Liver (tissue), 9 donors: ENCODE results near the gene OR2T10. TPM values are rescaled to one million over a fixed set of nuclear protein-coding genes. Genes with fewer than 3 reads are reported as not detected.
"Not testable (repeated sequence)": the region's sequence is repeated elsewhere in the genome, so short reads cannot be mapped to it uniquely, and the experiment has no call there.

Source experiments
- DNase-seq: peaks from one replicate; pipeline ENCODE4 v3.0.0-alpha.2; 2017; ENCODE audit warnings: low spot score
- H3K27ac ChIP-seq, 2 donors: one replicate each; pipeline ENCODE4 v1.7.0; 2013; ENCODE audit warnings: inconsistent platforms in 2 of 2, low read length in 2 of 2, control low read depth in 1 of 2, low read depth in 1 of 2, mild to moderate bottlenecking in 1 of 2
- H3K27me3 ChIP-seq, 4 donors: one replicate each; pipeline versions ENCODE4 v1.6.1 to v1.7.0; 2013; ENCODE audit warnings: low read length in 3 of 4, inconsistent platforms in 1 of 4, mild to moderate bottlenecking in 1 of 4, moderate library complexity in 1 of 4; ENCODE audit not compliant: control insufficient read depth in 4 of 4, insufficient read depth in 4 of 4
- H3K36me3 ChIP-seq, 4 donors: one replicate each; pipeline versions ENCODE4 v1.6.1 to v1.7.0; 2013; ENCODE audit warnings: low read length in 3 of 4, mild to moderate bottlenecking in 3 of 4, low read depth in 1 of 4, moderate library complexity in 1 of 4; ENCODE audit not compliant: control insufficient read depth in 4 of 4, insufficient read depth in 3 of 4
- H3K4me1 ChIP-seq, 4 donors: one replicate each; pipeline versions ENCODE4 v1.6.1 to v1.7.0; 2013; ENCODE audit warnings: low read length in 3 of 4, mild to moderate bottlenecking in 3 of 4, moderate library complexity in 1 of 4; ENCODE audit not compliant: control insufficient read depth in 4 of 4, insufficient read depth in 4 of 4
- H3K4me3 ChIP-seq, 3 donors: one replicate each; pipeline versions ENCODE4 v1.6.1 to v1.7.0; 2013; ENCODE audit warnings: low read length in 3 of 3, control low read depth in 1 of 3, low read depth in 1 of 3, mild to moderate bottlenecking in 1 of 3
- H3K9ac ChIP-seq, 2 donors: one replicate each; pipeline ENCODE4 v1.7.0; 2013; ENCODE audit warnings: low read length in 2 of 2, mild to moderate bottlenecking in 2 of 2, moderate library complexity in 2 of 2, control low read depth in 1 of 2, low read depth in 1 of 2
- H3K9me3 ChIP-seq, 4 donors: one replicate each; pipeline versions ENCODE4 v1.6.1 to v1.7.0; 2013; ENCODE audit warnings: low read length in 3 of 4; ENCODE audit not compliant: control insufficient read depth in 4 of 4
- FOXA1 ChIP-seq: IDR thresholded peaks from 2 replicates; pipeline ENCODE4 v1.6.1; 2016; ENCODE audit warnings: antibody characterized with exemption
- GABPA ChIP-seq, 2 donors: IDR thresholded peaks in 1 of 2; conservative IDR thresholded peaks in 1 of 2; 2 replicates each; pipeline ENCODE4 v1.6.1; 2016; ENCODE audit warnings: antibody characterized with exemption in 2 of 2, mild to moderate bottlenecking in 1 of 2, moderate library complexity in 1 of 2
- MAX ChIP-seq: IDR thresholded peaks from 2 replicates; pipeline ENCODE4 v1.6.1; 2016; ENCODE audit warnings: antibody characterized with exemption
- RXRA ChIP-seq, 2 donors: IDR thresholded peaks; 2 replicates each; pipeline ENCODE4 v1.6.1; 2017 to 2018; ENCODE audit warnings: antibody characterized with exemption in 2 of 2, mild to moderate bottlenecking in 1 of 2
- SP1 ChIP-seq: IDR thresholded peaks from 2 replicates; pipeline ENCODE4 v1.6.1; 2018; ENCODE audit warnings: antibody characterized with exemption, mild to moderate bottlenecking
- WGBS: extraction: QIAGEN DNeasy Blood & Tissue Kit; methylation state at CpG from one replicate; pipeline ENCODE4 v1.1.7; 2013; 5-methylcytosine and 5-hydroxymethylcytosine counted together
- polyA plus RNA-seq, 2 donors: library from polyadenylated mRNA; stranded (reverse) in 1 of 2; unstranded in 1 of 2; fragments of 200-250 nt in 1 of 2; fragments of >200 nt in 1 of 2; fragmentation: Nextera tagmentation in 1 of 2; extraction: Ambion mirVana in 1 of 2; gene quantifications; one replicate each; pipeline versions ENCODE4 v1.2.1 to v1.2.3, GENCODE V29; 2013 to 2015
- total RNA-seq, 2 donors: library from RNA; depleted of rRNA; stranded (reverse); fragments of >200 nt; gene quantifications; one replicate each; pipeline ENCODE4 v1.2.3, GENCODE V29; 2014
- donor health status: healthy.
- donor health status: healthy.
- donor health status: healthy.
- donor health status: healthy.
- donor health status: healthy.

Gene OR2T10
- total RNA-seq, result not detected
- polyA plus RNA-seq, result not detected

GRCh38 chr1:248597589-248597988, at the start of gene OR2T10:
Gene OR2T10 (minus strand): TSS chr1:248597700. CDS start chr1:248593768, 3,932 bp downstream.
- WGBS, result 82% methylated on average over 6 of the region's 6 CpGs
- H3K4me1 ChIP-seq, result no peaks in the 10 kb centered on the region
- no peak for DNase-seq
- peaks cover 0 to 5% (median 0%) of the 10 kb centered on the region in 4 donors for H3K27me3 ChIP-seq
- no peak for TF ChIP-seq GABPA (IDR thresholded peaks at IDR 0.05 in 1 of 2, conservative IDR thresholded peaks at IDR 0.05 in 1 of 2)
- TF ChIP-seq RXRA (IDR thresholded peaks at IDR 0.05), result no peak
- TF ChIP-seq SP1, result no peak
- no peak for TF ChIP-seq MAX
- no peak for TF ChIP-seq FOXA1
- no peak within 1 kb of the TSS for H3K4me3 ChIP-seq
- no peaks in the 10 kb centered on the region for H3K9me3 ChIP-seq
- no peak within 1 kb of the TSS for H3K27ac ChIP-seq
- H3K9ac ChIP-seq, result no peak within 1 kb of the TSS
- no peaks in the 10 kb centered on the region for H3K36me3 ChIP-seq

- not testable (repeated sequence) for H3K27me3 ChIP-seq, H3K9me3 ChIP-seq, H3K36me3 ChIP-seq, DNase-seq, H3K4me1 ChIP-seq, H3K4me3 ChIP-seq, H3K9ac ChIP-seq, H3K27ac ChIP-seq
- 94% methylated on average over 1 of the region's 3 CpGs for WGBS
These were observed 47.7 kb upstream of the OR2T10 start, which contains the start of gene OR2T35 for GRCh38 chr1:248645178-248645577. Gene OR2T35 (minus strand): TSS chr1:248645278. CDS start chr1:248639258, 6,020 bp downstream.

DNA sequence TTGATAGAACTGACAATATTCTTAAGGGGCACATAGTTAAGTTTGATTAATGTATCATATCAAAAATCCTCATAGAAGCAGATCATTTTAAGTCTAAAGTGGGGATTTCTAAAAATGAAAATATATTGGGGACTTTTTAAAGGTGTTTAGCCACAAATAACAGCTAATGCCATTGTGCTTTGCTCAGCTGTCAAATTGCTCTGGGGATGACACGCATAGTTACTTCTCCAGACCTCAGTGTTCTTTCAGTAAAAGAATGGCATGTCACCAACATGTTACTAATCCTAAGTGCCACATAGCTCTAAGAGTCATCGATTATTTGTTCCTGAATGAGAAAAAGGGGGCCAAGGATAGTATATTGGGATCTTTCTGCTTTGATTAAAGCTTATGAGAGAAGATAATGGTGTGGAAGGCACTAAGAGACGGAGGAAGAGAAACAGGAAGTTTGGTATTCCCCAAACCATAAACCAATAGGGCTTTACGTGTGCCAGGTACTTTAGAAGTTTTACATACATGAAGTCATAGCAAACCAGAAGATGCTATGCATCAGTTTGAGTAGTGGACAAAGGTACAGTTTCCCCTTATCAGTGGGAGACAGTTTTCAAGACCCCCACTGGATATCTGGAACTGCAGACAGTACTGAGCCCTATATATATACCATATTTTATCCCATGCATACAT, 45.6 kb upstream of the OR2T10 start:
- not testable (repeated sequence) for H3K27me3 ChIP-seq, H3K27ac ChIP-seq, H3K9me3 ChIP-seq, H3K9ac ChIP-seq, H3K4me1 ChIP-seq, H3K4me3 ChIP-seq, DNase-seq, H3K36me3 ChIP-seq
- no CpG with 5 or more reads among the region's 4 CpGs for WGBS

GRCh38 chr1:248641583-248641982, 44.1 kb upstream of the OR2T10 start:
- not testable (repeated sequence) for H3K9me3 ChIP-seq, H3K4me1 ChIP-seq, DNase-seq, H3K36me3 ChIP-seq, H3K9ac ChIP-seq, H3K4me3 ChIP-seq, H3K27me3 ChIP-seq, H3K27ac ChIP-seq
- no CpG with 5 or more reads among the region's 5 CpGs for WGBS

DNA sequence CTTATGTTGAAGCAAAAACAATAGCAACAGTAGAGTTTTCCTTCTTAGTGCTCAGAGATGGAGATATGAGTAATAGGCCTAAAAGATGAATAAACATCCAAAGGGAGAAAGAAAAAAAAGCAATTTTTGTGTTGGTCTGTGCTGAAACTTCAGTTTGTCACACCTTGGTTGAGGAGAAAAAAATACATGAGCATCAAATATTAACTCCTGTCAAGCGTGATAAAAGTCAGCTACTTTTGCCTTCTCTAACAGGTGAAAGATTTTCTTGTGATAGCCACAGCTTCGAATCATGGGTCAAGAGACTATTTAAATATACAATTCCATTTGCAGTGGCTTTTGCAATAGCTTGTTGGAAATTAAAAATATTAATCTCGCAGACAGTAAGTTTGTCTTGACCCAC, 43.4 kb upstream of the OR2T10 start:
- H3K27ac ChIP-seq, H3K4me3 ChIP-seq, H3K9ac ChIP-seq, DNase-seq, H3K36me3 ChIP-seq, H3K9me3 ChIP-seq, H3K4me1 ChIP-seq, H3K27me3 ChIP-seq: not testable (repeated sequence)
- WGBS, result no CpG with 5 or more reads among the region's 3 CpGs

DNA sequence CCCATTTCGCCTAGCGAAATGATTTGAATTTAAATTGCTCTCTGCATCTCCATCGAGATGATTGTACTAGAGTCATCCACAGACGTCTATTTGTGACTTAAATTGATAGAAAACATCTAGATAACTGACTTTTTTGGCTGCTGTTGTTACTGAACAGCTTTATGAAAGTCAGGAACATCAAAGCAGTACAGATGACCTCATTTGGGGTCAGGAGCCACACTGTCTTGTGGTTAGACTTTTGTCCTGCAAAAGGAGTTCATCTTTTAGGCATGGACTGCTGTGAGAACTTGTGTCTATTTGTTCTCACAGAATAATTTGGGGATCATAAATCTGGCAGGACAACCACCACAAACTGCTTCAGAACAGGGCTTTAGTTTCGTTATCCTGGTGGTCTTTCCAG, 42.2 kb upstream of the OR2T10 start:
- H3K4me3 ChIP-seq, H3K4me1 ChIP-seq, H3K27ac ChIP-seq, DNase-seq, H3K9me3 ChIP-seq, H3K9ac ChIP-seq, H3K27me3 ChIP-seq, H3K36me3 ChIP-seq: not testable (repeated sequence)
- no CpG with 5 or more reads among the region's 5 CpGs for WGBS

- whole genome bisulfite sequencing, result 18% methylated on average over 2 of the region's 5 CpGs
- not testable (repeated sequence) for H3K4me1 ChIP-seq, H3K9me3 ChIP-seq, DNase-seq, H3K36me3 ChIP-seq, H3K27ac ChIP-seq, H3K27me3 ChIP-seq, H3K4me3 ChIP-seq, H3K9ac ChIP-seq
These were observed 39.1 kb upstream of the OR2T10 start for GRCh38 chr1:248636612-248637011.

DNA sequence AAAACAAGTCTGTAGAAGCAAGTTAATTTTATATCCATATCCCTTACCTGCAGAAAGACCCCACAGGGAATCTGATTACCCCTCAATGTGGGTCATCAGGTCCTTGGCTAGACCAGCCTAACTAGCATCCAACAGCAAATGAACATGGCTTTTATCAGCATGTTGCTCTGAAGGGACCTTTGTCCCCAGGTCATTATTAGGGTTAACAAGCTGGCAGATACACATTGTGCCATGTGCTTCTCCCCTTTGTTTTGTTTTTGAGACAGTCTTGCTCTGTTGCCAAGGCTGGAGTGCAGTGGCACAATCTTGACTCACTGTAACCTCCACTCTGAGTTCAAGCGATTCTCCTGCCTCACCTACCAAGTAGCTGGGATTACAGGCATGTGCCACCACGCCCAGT, 37.5 kb upstream of the OR2T10 start, which contains the start of gene OR2T11:
Gene OR2T11 (minus strand): TSS at position 101 of the 400 bp plus-strand sequence. CDS start 7,963 bp downstream, outside the sequence.
- not testable (repeated sequence) for H3K9me3 ChIP-seq, H3K4me1 ChIP-seq, H3K27me3 ChIP-seq, H3K4me3 ChIP-seq, H3K36me3 ChIP-seq, H3K9ac ChIP-seq, H3K27ac ChIP-seq, DNase-seq
- no CpG with 5 or more reads among the region's 2 CpGs for WGBS
